CD4-positive, alpha-beta T cell treated with Interleukin-2 at 100 ng/mL for 4 hours (primary cell): ENCODE results near the gene TRAPPC8.
A peak's percentile ranks its signal among the peaks of the same experiment; 100 is the strongest.
"Not testable (repeated sequence)": the region's sequence is repeated elsewhere in the genome, so short reads cannot be mapped to it uniquely, and the experiment has no call there.

Source experiments
- DNase-seq: peaks from one replicate; pipeline ENCODE4 v3.0.0-alpha.2; 2020; ENCODE audit warnings: low spot score

TRAPPC8 gene, protein sequence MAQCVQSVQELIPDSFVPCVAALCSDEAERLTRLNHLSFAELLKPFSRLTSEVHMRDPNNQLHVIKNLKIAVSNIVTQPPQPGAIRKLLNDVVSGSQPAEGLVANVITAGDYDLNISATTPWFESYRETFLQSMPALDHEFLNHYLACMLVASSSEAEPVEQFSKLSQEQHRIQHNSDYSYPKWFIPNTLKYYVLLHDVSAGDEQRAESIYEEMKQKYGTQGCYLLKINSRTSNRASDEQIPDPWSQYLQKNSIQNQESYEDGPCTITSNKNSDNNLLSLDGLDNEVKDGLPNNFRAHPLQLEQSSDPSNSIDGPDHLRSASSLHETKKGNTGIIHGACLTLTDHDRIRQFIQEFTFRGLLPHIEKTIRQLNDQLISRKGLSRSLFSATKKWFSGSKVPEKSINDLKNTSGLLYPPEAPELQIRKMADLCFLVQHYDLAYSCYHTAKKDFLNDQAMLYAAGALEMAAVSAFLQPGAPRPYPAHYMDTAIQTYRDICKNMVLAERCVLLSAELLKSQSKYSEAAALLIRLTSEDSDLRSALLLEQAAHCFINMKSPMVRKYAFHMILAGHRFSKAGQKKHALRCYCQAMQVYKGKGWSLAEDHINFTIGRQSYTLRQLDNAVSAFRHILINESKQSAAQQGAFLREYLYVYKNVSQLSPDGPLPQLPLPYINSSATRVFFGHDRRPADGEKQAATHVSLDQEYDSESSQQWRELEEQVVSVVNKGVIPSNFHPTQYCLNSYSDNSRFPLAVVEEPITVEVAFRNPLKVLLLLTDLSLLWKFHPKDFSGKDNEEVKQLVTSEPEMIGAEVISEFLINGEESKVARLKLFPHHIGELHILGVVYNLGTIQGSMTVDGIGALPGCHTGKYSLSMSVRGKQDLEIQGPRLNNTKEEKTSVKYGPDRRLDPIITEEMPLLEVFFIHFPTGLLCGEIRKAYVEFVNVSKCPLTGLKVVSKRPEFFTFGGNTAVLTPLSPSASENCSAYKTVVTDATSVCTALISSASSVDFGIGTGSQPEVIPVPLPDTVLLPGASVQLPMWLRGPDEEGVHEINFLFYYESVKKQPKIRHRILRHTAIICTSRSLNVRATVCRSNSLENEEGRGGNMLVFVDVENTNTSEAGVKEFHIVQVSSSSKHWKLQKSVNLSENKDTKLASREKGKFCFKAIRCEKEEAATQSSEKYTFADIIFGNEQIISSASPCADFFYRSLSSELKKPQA (N-terminal part only)

DNA sequence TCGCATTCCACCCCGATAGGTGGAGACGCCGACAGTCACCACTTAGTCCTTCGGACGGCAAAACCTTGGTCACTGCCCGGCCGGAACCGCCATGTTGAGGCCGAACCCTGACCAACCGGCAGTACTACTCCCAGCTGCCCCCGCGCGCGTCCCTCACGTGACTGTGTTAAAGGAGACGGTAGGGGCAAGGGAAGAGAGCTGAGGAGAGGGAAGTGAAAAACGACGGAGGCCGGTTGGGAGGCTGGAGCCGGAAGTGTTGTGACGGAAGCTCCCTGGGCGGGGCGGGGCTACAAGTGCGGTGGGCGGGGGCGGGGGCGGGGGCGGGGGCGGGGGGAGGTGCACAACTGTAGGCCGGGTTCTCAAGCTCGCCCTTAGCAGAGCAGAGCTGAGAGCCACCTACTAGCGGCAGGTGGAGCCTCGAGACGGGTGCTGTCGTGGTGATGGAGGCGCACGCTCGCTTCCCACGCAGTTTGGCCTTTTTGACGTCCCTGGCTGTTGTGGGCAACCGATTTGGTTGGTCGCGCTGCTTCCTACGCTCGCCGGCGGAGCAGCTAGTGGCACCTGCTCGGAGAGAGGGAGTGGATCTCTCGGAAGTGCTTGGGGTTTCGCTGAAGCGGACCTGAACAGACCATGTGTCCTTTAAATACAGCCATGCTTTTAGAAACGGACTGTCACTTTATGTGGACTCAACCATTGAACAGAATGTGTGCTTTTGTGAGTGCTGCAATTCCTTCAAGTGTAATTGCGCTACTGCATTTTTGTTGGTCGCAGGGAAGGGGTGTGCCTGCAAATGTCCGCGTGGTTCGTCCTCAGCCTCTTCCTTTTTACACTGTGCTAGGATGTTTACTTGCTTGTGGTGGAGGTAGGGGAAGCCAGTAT is at the start of gene TRAPPC8:
Gene TRAPPC8 (minus strand): TSS at position 130 of the 879 bp plus-strand sequence. CDS start 364 bp downstream, outside the sequence.
- peak; percentile 91 for DNase-seq

DNA sequence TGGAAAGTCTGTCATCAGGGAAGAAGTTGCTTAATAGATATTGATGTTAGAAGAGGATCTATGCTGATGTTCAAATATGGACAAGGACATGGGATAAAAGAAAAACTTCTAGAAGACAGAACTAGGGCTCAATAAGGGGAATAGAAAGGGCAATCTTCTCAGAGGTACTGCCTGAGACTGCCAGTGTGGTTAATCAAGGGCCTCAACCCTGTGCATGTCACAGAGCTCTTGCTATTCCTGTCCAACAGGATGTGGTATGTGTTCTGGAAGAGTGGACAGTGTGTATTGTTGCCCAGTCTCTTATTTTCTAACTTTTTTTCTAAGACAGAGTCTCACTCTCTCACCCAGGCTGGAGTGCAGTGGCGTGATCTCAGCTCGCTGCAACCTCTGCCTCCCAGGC is 47.9 kb upstream of the TRAPPC8 start:
- DNase-seq: no peak

DNA sequence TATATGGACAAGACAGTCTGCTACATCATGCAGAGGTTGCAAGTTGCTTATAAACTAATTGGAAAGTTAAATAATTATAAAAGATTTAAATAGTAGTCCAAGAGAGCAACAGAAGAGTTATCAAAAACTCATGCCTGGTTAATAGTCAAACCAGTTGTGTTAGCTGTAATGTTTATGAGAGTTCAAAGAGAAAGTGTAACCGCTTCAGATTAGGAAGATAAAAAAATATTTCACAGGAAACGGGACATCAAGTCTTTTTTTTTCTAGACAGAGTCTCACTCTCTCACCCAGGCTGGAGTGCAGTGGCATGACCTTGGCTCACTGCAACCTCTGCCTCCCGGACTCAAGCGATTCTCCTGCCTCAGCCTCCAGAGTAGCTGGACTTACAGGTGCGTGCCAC is 41.0 kb upstream of the TRAPPC8 start:
- DNase-seq: peak; percentile 20

DNA sequence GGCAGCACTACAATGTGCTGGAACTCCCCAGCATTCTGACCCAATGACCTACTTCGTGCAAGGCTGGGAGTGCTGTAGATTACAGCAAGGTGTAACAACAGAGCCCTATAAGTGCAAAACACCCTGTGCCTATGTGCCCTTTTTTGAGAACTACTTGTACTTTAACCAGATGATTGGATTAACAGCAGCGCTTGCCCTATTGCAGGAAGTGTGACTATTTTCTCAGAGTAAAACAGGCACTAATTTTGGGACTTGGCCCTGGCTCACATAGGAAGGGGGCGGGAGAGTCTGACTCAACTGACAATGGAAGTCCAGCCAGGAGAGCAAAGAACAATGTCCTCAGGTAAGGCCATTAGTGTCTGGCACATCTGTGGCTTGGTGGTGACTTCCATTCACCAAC is 40.1 kb upstream of the TRAPPC8 start:
- DNase-seq: no peak

GRCh38 chr18:31980863-31981262 is 37.9 kb upstream of the TRAPPC8 start:
- no peak for DNase-seq

GRCh38 chr18:31979714-31980113 is 36.8 kb upstream of the TRAPPC8 start:
- DNase-seq: no peak

DNA sequence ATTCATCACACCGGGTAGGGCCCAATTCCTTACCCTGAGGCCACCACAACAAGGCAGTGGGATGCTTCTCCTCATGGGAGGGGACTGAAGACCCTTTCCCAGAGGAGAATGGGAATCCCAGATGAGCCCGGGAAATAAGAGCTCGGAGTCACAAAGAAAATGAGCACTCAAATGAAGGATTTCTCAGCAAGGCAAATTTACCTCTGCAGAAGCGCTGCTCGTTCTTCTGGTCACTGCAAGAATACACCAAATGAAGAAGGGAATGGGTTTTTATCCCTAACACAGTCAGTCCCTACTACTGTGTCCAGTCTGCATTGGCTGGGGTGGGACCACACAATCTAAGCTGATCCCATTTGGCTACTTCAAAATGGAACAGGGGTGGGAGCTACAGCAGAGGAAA is 35.7 kb upstream of the TRAPPC8 start:
- no peak for DNase-seq

- DNase-seq: peak; percentile 55
These were observed 34.4 kb upstream of the TRAPPC8 start for GRCh38 chr18:31977270-31977872.

- DNase-seq: no peak
These were observed 33.3 kb upstream of the TRAPPC8 start for GRCh38 chr18:31976242-31976641.

DNA sequence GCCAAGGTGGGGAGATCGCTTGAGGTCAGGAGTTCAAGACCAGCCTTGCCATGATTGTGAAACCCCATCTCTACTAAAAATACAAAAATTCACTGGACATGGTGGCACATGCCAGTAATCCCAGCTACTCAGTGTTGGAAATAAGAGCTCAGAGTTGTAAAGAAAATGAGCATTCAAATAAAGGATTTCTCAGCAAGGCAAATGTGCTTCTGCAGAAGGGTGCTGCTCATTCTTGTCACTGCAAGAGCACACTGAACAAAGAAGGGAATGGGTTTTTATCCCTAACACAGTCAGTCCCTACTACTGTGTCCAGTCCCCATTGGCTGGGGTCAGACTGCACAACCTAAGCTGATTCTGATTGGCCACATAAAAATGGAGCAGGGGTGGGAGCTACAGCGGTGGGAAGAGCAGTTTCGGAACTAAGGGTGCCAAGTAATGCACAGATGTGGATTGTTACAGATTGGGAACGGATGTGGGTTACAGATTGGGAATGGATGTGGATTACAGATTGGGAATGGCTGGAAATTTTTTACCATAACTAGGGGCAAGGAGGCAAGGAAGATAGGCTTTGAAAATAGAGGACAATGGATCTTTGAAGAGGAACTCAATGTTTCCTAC is 31.1 kb upstream of the TRAPPC8 start:
- no peak for DNase-seq

DNA sequence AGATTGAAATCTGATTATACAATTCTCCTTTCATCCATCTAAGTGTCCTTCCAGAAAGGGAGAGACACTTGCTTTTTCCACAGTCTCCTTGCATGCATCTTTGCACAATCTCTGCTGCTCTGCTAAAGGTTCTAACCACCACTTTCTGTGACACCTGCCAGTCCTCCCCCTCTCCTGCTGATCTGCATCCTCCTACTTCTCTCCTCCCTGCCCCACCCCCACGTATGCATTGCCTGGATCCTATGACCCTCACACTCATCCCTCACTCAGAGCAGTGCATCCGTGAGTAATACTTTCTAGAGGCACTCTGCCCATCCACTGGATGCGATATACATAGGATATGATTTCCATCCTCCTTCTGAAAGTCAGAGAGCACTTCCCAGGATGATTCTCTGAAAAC is 27.7 kb upstream of the TRAPPC8 start:
- DNase-seq: no peak

GRCh38 chr18:31965316-31965970 is 22.5 kb upstream of the TRAPPC8 start:
- no peak for DNase-seq

DNA sequence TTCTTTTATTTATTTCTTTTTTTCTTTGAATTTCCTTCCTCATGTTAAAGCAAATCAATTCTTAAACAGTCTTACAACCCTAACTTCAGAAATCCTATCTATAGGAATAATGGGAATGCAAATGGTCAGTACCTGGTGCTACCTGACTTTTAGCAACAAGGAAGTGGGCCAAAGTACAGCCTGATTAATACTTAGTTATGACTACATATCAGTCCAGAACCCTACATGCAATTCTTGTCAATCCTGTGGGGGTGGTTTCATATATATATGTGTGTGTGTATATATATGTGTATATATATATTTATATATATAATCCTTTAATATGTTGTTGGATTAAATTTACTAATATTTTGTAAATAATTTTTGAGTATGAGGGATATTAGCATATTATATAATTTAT is 14.8 kb upstream of the TRAPPC8 start:
- DNase-seq: no peak

DNA sequence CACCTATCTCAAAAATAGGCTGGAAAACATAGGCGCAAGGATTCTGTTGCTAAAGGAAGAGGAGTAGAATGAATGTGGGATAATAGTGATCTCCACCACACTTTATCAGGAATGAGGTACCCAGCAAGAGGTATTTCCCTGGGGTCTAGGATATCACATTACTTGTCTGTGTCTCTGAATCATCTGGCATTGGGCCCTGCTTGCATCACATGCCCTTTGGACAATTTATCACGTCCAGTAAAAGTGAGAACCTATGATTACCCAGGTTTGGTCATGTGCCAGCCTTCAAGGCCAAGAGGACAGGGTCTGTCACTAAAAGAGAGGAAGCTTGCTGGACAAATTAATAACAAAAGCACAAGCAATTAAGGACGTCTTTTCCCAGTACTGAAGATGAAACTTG is 11.4 kb upstream of the TRAPPC8 start:
- no peak for DNase-seq

- not testable (repeated sequence) for DNase-seq
These were observed 10.8 kb upstream of the TRAPPC8 start for GRCh38 chr18:31953699-31954098.

GRCh38 chr18:31952223-31952622 is 9.3 kb upstream of the TRAPPC8 start:
- no peak for DNase-seq

DNA sequence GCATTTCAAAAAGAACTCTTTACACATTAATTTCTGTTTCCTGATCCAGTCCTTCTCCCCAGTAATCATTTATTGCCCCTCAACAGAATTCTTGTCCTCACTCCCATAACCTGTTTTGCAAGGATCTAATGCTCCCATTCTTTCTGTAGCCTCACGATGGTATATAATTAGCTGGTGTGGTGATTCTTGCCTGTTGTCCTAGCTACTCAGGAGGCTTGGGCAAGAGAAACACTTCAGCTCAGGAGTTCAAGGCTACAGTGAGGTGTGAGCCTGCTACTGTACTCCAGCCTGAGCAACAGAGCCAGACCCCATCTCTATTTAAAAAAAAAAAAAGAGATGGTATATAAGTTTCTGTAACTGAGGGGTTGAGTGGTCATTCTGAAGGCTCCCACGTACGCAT is 7.7 kb upstream of the TRAPPC8 start:
- DNase-seq: no peak

- DNase-seq: not testable (repeated sequence)
These were observed 5.4 kb upstream of the TRAPPC8 start for GRCh38 chr18:31948349-31948748.

DNA sequence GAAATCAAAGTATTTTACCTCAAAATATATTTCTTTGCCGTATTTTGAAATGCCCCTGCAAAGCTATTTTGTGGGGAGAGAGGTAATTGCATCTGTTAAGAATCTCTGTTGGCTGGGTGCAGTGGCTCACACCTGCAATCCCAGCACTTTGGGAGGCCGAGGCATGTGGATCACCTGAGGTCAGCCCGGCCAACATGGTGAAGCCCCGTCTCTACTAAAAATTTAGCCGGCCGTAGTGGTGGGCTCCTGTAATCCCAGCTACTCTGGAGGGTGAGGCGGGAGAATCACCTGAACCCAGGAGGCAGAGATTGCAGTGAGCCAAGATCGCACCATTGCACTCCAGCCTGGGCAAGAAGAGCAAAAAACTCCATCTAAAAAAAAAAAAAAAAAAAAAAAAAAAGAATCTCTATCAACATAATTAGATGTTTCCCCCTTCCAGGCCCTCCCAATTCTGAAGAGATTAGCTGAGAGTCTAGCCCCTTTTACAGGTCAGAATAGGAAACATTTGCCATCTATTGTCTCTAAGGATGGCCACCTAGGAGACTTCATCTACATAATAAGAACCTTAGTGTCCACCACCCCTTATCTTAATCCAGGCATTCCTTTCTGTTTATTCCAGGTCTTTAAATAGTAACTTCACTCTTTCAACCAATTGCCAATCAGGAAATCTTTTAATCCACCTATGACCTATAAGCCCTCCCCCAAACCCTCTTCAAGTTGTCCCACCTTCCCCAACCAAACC is 3.5 kb upstream of the TRAPPC8 start:
- no peak for DNase-seq
